Loucy (cell line): ENCODE measurements around the gene TP73.

ENCODE experiments used
- EZH2phosphoT487 ChIP-seq: fragments of 200-600 bp; IDR thresholded peaks from 2 replicates; pipeline ENCODE4 v1.6.1; 2018; ENCODE audit warnings: antibody characterized with exemption, mild to moderate bottlenecking, moderate library complexity, borderline replicate concordance
- TF ChIP-seq, protein P1 (sequence below): fragments of 200-600 bp; sonication (generic); conservative IDR thresholded peaks from 2 replicates; pipeline ENCODE4 v1.5.1; 2014; ENCODE audit warnings: mild to moderate bottlenecking, antibody characterized with exemption, low read length

GRCh38 chr1:3683197-3683596, 30.9 kb downstream of the TP73 start:
- TF ChIP-seq, protein P1, sequence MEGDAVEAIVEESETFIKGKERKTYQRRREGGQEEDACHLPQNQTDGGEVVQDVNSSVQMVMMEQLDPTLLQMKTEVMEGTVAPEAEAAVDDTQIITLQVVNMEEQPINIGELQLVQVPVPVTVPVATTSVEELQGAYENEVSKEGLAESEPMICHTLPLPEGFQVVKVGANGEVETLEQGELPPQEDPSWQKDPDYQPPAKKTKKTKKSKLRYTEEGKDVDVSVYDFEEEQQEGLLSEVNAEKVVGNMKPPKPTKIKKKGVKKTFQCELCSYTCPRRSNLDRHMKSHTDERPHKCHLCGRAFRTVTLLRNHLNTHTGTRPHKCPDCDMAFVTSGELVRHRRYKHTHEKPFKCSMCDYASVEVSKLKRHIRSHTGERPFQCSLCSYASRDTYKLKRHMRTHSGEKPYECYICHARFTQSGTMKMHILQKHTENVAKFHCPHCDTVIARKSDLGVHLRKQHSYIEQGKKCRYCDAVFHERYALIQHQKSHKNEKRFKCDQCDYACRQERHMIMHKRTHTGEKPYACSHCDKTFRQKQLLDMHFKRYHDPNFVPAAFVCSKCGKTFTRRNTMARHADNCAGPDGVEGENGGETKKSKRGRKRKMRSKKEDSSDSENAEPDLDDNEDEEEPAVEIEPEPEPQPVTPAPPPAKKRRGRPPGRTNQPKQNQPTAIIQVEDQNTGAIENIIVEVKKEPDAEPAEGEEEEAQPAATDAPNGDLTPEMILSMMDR, result no peak
- TF ChIP-seq EZH2phosphoT487, result no peak
